Fibroblast of mammary gland (primary cell): ENCODE measurements around the gene TRIM41.

ENCODE experiments used
- DNase-seq: peaks from one replicate; pipeline ENCODE4 v3.0.0-alpha.2; 2010; ENCODE audit warnings: low read depth
- H3K4me3 ChIP-seq: 2 replicates; pipeline ENCODE4 v1.5.1; 2011; ENCODE audit warnings: low read depth, mild to moderate bottlenecking, low read length, moderate library complexity; ENCODE audit not compliant: control insufficient read depth
- TF ChIP-seq, protein P1 (sequence below): conservative IDR thresholded peaks from 2 replicates; pipeline ENCODE4 v1.5.1; 2011; ENCODE audit warnings: low read depth, low read length, inconsistent platforms; ENCODE audit not compliant: control insufficient read depth, insufficient read depth

The TRIM41 gene

GRCh38 chr5:181193656-181194055 lies 29.4 kb upstream of the TRIM41 start:
- H3K4me3 ChIP-seq, result no peak overlapping the region
- TF ChIP-seq, protein P1, sequence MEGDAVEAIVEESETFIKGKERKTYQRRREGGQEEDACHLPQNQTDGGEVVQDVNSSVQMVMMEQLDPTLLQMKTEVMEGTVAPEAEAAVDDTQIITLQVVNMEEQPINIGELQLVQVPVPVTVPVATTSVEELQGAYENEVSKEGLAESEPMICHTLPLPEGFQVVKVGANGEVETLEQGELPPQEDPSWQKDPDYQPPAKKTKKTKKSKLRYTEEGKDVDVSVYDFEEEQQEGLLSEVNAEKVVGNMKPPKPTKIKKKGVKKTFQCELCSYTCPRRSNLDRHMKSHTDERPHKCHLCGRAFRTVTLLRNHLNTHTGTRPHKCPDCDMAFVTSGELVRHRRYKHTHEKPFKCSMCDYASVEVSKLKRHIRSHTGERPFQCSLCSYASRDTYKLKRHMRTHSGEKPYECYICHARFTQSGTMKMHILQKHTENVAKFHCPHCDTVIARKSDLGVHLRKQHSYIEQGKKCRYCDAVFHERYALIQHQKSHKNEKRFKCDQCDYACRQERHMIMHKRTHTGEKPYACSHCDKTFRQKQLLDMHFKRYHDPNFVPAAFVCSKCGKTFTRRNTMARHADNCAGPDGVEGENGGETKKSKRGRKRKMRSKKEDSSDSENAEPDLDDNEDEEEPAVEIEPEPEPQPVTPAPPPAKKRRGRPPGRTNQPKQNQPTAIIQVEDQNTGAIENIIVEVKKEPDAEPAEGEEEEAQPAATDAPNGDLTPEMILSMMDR, result no peak
- DNase-seq, result no peak

DNA sequence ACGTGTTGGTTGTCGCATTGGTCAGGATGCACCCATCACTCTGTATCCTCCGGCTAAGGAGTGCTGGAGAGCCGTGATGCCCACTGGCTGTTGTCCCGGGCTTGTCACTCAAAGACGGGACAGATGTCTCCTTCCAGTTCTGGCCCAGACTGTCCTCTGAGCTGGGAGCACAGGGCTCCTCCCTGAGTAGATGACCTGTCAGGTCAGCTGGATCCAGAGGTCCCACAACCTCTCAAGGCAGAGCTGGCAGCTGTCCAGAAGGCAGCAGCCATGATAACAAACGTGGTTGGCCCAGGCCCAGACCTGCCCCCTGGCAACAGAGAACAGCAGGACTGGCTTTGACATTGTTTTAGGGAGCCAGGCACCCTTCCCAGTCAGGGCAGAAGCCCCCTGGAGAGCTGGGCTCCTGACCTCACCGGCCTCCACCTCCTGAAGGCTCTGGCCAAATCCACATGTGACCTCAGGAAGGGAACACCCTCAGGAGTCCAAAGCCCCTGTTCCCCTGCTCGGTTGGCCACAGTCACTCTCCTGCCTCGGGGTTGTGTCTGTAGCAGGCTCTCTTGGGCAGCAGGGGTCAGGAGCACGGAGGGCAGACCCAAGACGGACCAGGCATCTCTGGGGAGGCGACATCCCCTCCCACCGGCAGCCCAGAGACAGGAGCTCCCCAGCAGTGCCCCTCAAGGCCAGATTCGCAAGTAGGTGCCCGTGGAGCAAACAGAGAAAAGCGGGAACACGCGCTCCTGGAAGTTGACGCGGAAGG lies 28.4 kb upstream of the TRIM41 start:
- TF ChIP-seq, protein P1, result no peak
- H3K4me3 ChIP-seq, result no peak overlapping the region

DNA sequence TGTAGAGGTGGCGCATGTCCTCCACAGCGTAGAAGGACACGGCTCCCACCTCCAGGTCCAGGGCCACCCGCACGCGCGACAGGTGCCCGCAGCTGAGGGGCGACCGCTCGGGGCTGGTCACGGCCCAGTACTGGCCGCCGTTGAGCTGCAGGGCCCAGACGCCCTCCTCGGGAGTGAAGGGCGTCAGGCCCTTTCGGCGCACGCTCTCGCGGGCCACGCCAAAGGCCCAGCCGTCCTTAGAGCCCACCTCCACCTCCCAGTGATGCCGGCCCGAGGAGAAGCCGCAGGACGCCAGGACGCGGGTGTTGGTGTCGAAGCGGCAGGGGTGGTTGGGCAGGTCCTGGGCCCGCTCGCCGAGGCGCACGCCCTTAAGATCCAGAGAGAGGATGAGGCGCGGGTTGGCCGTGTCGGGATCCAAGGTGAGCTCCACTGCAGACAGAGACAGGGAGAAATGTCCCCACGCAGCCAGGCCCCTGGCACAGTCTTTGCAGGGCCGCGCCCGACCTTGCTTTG lies 27.8 kb upstream of the TRIM41 start:
- no peak overlapping the region for H3K4me3 ChIP-seq
- TF ChIP-seq, protein P1, result no peak
- DNase-seq, result no peak

More for the DNA sequence above, 28.4 kb upstream of the TRIM41 start:
- DNase-seq, result no peak

GRCh38 chr5:181197326-181197951 lies 25.6 kb upstream of the TRIM41 start:
- no peak for DNase-seq
- H3K4me3 ChIP-seq, result no peak overlapping the region
- TF ChIP-seq, protein P1, result no peak

DNA sequence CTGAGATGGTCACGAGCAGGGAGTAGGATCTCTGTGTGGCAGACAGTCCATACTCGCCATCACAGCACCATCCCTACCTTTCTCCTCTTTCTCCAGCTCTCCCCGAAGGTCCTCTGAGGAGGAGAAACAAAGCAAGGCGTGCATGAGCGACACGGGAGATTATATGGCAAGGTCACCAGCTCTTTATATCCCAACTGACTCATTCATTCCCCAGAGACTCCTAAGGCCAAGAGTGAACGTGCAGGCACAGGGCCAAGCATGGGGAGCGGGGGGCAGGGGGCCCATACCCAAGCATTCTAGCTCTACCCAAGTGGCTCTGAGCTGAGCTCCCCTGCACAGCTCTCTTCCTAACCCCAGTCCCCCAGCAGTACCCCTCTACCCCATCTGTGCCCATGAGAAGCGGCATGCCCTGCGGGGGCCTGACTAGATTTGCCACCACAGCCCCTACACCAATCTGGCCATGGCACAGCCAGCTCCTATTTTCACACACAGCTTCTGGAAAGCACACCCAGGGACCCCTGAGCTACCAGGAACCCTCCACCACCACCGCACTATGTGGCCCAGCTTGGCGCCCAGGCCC lies 24.9 kb upstream of the TRIM41 start:
- no peak overlapping the region for H3K4me3 ChIP-seq
- DNase-seq, result no peak
- TF ChIP-seq, protein P1, result no peak

DNA sequence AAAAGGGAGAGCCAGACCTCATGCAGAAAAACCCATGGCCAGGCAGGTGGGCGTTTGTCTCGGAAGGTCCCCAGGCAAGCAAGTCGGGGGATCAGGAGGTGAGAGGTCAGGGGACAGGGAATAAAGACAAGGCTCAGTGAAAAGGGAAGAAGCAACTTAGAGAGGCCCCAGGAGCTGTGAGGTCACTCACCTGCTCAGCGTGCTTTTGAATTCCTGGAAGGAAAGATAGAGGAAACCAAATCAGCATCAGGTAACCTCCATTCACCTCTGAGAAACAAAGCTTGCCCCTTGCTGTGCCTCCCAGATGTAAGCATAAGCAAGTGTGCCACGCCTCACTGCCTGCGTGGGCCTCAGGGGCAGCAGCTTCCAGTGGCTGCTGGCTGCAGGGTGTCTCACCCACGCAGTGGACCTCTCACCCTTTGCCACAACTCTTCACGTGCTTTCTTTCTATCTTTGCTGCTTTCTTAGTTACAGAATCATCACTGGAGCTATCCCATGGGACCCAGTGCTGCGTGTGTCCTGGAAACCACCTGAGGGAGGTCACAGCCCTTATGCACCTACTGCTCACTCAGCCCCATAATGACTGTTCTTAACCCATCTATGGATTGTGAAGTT lies 24.1 kb upstream of the TRIM41 start:
- DNase-seq, result no peak
- TF ChIP-seq, protein P1, result no peak
- H3K4me3 ChIP-seq, result no peak overlapping the region
